Gastrocnemius medialis (tissue), 4 donors: ENCODE measurements around the gene GLDC.

Source experiments
- POLR2A ChIP-seq, 2 donors: fragments of 450-650 bp; IDR thresholded peaks; one replicate each; pipeline ENCODE4 v1.6.1; 2017; ENCODE audit warnings: antibody characterized with exemption in 2 of 2, mild to moderate bottlenecking in 2 of 2, moderate library complexity in 2 of 2
- TF ChIP-seq, protein P1 (sequence below), 5 experiments: fragments of 450-650 bp in 3 of 5; fragments of 200-600 bp in 2 of 5; sonication (generic) in 2 of 5; IDR thresholded peaks in 4 of 5; conservative IDR thresholded peaks in 1 of 5; 1 replicate in 4 of 5; 2 replicates in 1 of 5; pipeline ENCODE4 v1.5.1; 2016 to 2019; ENCODE audit warnings: antibody characterized with exemption in 5 of 5, mild to moderate bottlenecking in 3 of 5, moderate library complexity in 3 of 5

GRCh38 chr9:6667080-6667479 lies 21.6 kb upstream of the GLDC start:
- TF ChIP-seq POLR2A (IDR thresholded peaks at IDR 0.05), result no peak
- TF ChIP-seq, protein P1, sequence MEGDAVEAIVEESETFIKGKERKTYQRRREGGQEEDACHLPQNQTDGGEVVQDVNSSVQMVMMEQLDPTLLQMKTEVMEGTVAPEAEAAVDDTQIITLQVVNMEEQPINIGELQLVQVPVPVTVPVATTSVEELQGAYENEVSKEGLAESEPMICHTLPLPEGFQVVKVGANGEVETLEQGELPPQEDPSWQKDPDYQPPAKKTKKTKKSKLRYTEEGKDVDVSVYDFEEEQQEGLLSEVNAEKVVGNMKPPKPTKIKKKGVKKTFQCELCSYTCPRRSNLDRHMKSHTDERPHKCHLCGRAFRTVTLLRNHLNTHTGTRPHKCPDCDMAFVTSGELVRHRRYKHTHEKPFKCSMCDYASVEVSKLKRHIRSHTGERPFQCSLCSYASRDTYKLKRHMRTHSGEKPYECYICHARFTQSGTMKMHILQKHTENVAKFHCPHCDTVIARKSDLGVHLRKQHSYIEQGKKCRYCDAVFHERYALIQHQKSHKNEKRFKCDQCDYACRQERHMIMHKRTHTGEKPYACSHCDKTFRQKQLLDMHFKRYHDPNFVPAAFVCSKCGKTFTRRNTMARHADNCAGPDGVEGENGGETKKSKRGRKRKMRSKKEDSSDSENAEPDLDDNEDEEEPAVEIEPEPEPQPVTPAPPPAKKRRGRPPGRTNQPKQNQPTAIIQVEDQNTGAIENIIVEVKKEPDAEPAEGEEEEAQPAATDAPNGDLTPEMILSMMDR (IDR thresholded peaks at IDR 0.05 in 4 of 5, conservative IDR thresholded peaks at IDR 0.05 in 1 of 5), result no peak
